Right atrium auricular region (tissue), 2 donors: ENCODE measurements around the gene NLRP2B. TPM values are rescaled to one million over a fixed set of nuclear protein-coding genes. Genes with fewer than 3 reads are reported as not detected.
"Not testable (repeated sequence)": the region's sequence is repeated elsewhere in the genome, so short reads cannot be mapped to it uniquely, and the experiment has no call there.

Experiments used
- DNase-seq: peaks from one replicate; pipeline ENCODE4 v3.0.0-alpha.2; 2019; ENCODE audit warnings: low spot score
- H3K27ac ChIP-seq, 2 donors: fragments of 200-600 bp; sonication (generic); 1 replicate in 1 of 2; 2 replicates in 1 of 2; pipeline ENCODE4 v1.5.1; 2016 to 2019
- H3K27me3 ChIP-seq, 2 donors: fragments of 200-600 bp; sonication (generic); one replicate each; pipeline versions ENCODE4 v1.5.1 to v1.6.0; 2017 to 2019
- H3K36me3 ChIP-seq: fragments of 200-600 bp; sonication (generic); one replicate; pipeline ENCODE4 v1.5.1; 2016
- H3K4me1 ChIP-seq, 2 donors: fragments of 200-600 bp; sonication (generic); one replicate each; pipeline versions ENCODE4 v1.5.1 to v1.6.0; 2017 to 2019
- H3K4me3 ChIP-seq, 2 donors: fragments of 200-600 bp; sonication (generic); 1 replicate in 1 of 2; 2 replicates in 1 of 2; pipeline ENCODE4 v1.5.1; 2017 to 2019; ENCODE audit warnings: mild to moderate bottlenecking in 1 of 2, moderate library complexity in 1 of 2
- H3K9me3 ChIP-seq, 2 donors: fragments of 200-600 bp; sonication (generic); one replicate each; pipeline ENCODE4 v1.5.1; 2019
- total RNA-seq, 2 donors: library from RNA; depleted of rRNA; stranded (reverse); fragments of >200 nt; gene quantifications; one replicate each; pipeline ENCODE4 v1.1.0, GENCODE V29; 2016
- TF ChIP-seq, protein P1 (sequence below), 2 donors: fragments of 200-600 bp; sonication (generic); IDR thresholded peaks; one replicate each; pipeline ENCODE4 v1.5.1; 2019; ENCODE audit warnings: antibody characterized with exemption in 2 of 2

NLRP2B gene
- not detected for total RNA-seq

DNA sequence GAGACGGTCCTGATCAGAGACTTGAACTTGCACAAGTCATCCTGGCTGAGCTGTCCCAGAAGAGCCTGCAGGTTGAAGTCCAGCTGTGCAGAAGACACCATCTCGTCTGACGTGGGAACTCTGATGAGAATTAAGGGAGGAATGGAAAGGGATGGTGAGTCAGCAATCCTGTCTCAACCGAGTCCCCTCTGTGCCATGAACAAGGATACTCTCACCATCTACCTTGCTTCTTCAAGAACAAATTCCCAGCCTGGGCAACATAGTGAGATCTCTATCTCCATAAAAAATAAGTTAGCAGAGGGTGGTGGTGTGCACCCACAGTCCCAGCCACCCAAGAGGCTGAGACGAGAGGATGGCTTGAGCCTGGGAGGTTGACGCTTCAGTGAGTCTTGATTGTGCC is at the start of gene NLRP2B:
NLRP2B (minus strand) TSS at position 101 of the 400 bp plus-strand sequence.
- H3K36me3 ChIP-seq = no peaks in the 10 kb centered on the region
- no peak within 1 kb of the TSS for H3K4me3 ChIP-seq
- no peaks in the 10 kb centered on the region for H3K27me3 ChIP-seq
- H3K9me3 ChIP-seq = peaks cover 0 to 2% of the 10 kb centered on the region in 2 donors
- DNase-seq = no peak
- TF ChIP-seq, protein P1, sequence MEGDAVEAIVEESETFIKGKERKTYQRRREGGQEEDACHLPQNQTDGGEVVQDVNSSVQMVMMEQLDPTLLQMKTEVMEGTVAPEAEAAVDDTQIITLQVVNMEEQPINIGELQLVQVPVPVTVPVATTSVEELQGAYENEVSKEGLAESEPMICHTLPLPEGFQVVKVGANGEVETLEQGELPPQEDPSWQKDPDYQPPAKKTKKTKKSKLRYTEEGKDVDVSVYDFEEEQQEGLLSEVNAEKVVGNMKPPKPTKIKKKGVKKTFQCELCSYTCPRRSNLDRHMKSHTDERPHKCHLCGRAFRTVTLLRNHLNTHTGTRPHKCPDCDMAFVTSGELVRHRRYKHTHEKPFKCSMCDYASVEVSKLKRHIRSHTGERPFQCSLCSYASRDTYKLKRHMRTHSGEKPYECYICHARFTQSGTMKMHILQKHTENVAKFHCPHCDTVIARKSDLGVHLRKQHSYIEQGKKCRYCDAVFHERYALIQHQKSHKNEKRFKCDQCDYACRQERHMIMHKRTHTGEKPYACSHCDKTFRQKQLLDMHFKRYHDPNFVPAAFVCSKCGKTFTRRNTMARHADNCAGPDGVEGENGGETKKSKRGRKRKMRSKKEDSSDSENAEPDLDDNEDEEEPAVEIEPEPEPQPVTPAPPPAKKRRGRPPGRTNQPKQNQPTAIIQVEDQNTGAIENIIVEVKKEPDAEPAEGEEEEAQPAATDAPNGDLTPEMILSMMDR (IDR thresholded peaks at IDR 0.05) = no peak
- H3K4me1 ChIP-seq = no peaks in the 10 kb centered on the region
- no peak within 1 kb of the TSS for H3K27ac ChIP-seq

DNA sequence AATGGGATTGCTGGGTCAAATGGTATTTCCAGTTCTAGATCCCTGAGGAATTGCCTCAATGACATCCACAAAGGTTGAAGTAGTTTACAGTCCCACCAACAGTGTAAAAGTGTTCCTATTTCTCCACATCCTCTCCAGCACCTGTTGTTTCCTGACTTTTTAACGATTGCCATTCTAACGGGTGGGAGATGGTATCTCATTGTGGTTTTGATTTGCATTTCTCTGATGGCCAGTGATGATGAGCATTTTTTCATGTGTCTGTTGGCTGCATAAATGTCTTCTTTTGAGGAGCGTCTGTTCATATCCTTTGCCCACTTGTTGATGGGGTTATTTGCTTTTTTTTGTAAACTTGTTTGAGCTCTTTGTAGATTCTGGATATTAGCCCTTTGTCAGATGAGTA is 45.9 kb upstream of the NLRP2B start:
- peaks cover 0 to 28% of the 10 kb centered on the region in 2 donors for H3K9me3 ChIP-seq
- not testable (repeated sequence) for H3K27ac ChIP-seq, DNase-seq, H3K36me3 ChIP-seq, H3K27me3 ChIP-seq, H3K4me1 ChIP-seq, H3K4me3 ChIP-seq

DNA sequence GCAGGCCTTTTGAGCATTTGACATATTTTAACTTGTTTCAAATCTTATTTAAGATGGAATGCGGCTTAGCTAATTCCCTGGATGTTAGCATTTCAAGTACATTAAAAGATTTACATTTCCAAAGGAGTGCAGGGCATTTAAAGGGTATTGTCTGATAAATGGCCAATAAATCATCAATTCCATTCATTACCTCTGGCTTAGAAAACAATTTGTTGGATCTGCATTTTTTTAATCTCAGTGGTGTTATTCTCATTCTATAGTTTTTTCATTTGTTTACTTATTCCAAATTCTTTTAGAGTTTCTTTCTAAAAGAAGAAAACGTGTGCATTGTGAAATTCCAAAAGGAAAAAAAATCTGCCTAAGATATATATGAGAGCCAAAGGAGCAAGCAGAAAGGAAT is 1.3 kb upstream of the NLRP2B start:
- DNase-seq = no peak
- no peak overlapping the region for H3K27ac ChIP-seq
- TF ChIP-seq, protein P1 (IDR thresholded peaks at IDR 0.05) = no peak
- no peaks in the 10 kb centered on the region for H3K27me3 ChIP-seq
- no peaks in the 10 kb centered on the region for H3K4me1 ChIP-seq
- H3K9me3 ChIP-seq = peaks cover 0 to 2% of the 10 kb centered on the region in 2 donors
- H3K4me3 ChIP-seq = no peak overlapping the region
- H3K36me3 ChIP-seq = no peaks in the 10 kb centered on the region

DNA sequence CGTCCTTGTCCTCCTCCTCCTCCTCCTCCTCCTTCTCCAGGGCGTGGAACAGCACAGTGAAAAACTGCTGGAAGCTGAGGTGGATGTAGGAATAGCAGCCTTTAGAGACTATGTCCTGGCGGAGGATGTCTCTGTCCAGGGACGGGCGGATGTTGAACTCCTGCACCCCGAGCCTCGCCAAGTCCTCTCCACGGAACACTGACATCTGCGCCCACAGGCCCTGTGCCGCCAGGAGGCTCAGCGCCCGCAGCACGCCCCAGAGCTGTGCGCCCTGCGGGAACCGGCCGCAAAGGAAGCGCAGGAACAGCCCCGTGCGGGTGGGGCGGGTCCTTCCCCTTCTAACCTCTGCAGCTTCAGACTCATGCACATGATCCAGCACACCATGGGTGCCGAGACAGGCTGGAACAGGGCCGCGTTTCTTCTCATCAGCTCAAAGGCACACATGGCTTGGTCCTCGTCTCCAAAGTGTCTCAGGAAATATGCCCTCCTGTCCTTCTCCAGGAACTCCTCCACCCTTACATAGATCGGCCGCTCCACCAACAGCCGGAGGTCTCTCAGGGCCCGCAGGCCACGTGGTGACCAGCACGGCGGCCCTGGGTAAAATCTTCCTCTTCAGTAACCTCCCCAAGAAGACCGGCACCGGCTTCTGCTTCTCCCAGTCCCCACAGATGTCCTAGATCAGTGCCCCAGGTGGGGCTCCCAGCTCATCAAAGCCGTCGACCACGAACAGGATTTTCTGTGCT is 1.2 kb downstream of the NLRP2B start:
- Histone ChIP-seq H3K27ac (no peak overlapping the region), H3K4me3 (no peak overlapping the region), H3K27me3 (no peaks in the 10 kb centered on the region), H3K4me1 (no peaks in the 10 kb centered on the region), H3K9me3 (peaks cover 0 to 15% of the 10 kb centered on the region in 2 donors), H3K36me3 (no peaks in the 10 kb centered on the region)
- DNase-seq = no peak
- TF ChIP-seq, protein P1 (IDR thresholded peaks at IDR 0.05) = no peak

DNA sequence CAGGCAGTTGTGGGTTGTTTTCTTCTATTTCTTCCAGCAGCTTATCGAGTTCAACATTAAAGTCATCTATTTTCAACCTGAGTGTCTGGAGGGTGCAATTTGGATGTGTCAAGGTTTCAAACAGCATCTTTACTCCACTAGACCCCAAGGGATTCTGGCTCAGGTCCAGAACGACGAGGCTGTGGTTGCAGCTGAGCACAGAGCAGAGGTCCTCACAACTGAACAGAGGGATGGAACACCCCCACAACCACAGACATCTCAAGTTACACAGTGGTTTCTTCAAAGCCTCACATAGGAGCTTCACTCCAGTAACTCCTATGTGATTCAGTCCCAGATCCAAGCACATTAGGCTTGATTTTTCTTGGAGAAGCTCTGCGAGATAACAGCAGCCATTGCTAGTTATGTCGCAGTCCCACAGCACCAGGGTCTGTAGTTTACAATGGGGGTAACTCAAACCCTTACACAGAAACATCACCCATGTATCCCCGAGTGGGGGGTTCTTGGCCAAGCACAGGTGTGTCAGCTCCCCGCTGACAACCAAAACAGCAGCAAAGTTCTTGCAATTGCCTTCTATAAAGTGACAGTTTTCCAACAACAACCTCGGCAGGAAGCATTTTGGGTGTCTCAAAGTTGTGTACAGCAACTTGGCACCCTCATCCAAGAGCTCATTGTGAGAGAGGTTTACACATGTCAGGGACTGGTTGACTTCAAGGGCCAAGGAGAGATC is 2.8 kb downstream of the NLRP2B start:
- TF ChIP-seq, protein P1 (IDR thresholded peaks at IDR 0.05) = no peak
- no peaks in the 10 kb centered on the region for H3K36me3 ChIP-seq
- H3K27ac ChIP-seq = no peak overlapping the region
- no peaks in the 10 kb centered on the region for H3K4me1 ChIP-seq
- no peaks in the 10 kb centered on the region for H3K27me3 ChIP-seq
- DNase-seq = no peak
- H3K4me3 ChIP-seq = no peak overlapping the region
- H3K9me3 ChIP-seq = peaks cover 0 to 20% of the 10 kb centered on the region in 2 donors

DNA sequence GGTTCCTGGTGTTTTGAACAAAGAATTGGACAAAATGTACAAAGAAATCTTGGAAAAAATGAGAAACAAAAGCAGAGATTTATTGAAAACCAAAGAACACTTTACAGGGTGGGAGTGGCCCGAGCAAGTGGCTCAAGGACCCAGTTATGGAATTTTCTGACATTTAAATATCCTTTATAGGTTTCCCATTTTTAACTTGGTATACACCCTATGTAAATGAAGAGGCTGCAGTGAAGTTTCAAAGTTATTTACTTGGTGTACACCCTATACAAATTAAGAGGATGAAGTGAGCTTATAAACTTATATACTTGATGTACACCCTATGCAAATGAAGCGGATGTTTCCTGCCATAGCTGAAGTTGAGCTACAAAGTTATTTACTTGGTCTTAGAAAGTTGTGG is 4.7 kb downstream of the NLRP2B start:
- TF ChIP-seq, protein P1 (IDR thresholded peaks at IDR 0.05) = no peak
- no peak overlapping the region for H3K27ac ChIP-seq

More for the DNA sequence above, 4.7 kb downstream of the NLRP2B start:
- Histone ChIP-seq H3K36me3 (no peaks in the 10 kb centered on the region), H3K9me3 (peaks cover 0 to 20% of the 10 kb centered on the region in 2 donors), H3K4me1 (no peaks in the 10 kb centered on the region), H3K4me3 (no peak overlapping the region), H3K27me3 (no peaks in the 10 kb centered on the region)
- no peak for DNase-seq
